HCT116 (cell line): ENCODE results near the gene CAPN3.

Experiments
- ATF3 ChIP-seq: IDR thresholded peaks from 2 replicates; pipeline ENCODE4 v1.6.1; 2012
- CTCF ChIP-seq, 3 experiments: fragments of 200-600 bp in 1 of 3; sonication (generic) in 1 of 3; IDR thresholded peaks in 2 of 3; conservative IDR thresholded peaks in 1 of 3; 2 replicates each; pipeline ENCODE4 v1.5.1; 2012 to 2017; ENCODE audit warnings: low read depth in 2 of 3, low read length in 2 of 3, antibody characterized with exemption in 1 of 3, borderline replicate concordance in 1 of 3, control low read depth in 1 of 3, mild to moderate bottlenecking in 1 of 3, mixed read lengths in 1 of 3, mixed run types in 1 of 3, moderate library complexity in 1 of 3; ENCODE audit not compliant: insufficient read depth in 1 of 3
- ELF1 ChIP-seq: IDR thresholded peaks from 2 replicates; pipeline ENCODE4 v1.6.1; 2012; ENCODE audit warnings: low read depth, borderline replicate concordance
- EZH2 ChIP-seq: fragments of 200-600 bp; sonication (generic); IDR thresholded peaks from 2 replicates; pipeline ENCODE4 v1.6.1; 2017; ENCODE audit warnings: antibody characterized with exemption, mixed run types
- EZH2phosphoT487 ChIP-seq: fragments of 200-600 bp; IDR thresholded peaks from 2 replicates; pipeline ENCODE4 v1.6.1; 2018; ENCODE audit warnings: antibody characterized with exemption, borderline replicate concordance
- MAX ChIP-seq: IDR thresholded peaks from 2 replicates; pipeline ENCODE4 v1.6.1; 2012
- POLR2A ChIP-seq: IDR thresholded peaks from 2 replicates; pipeline ENCODE4 v1.7.0; 2011; ENCODE audit warnings: borderline replicate concordance; ENCODE audit not compliant: insufficient read depth, insufficient read length; ENCODE audit errors: extremely low read depth
- POLR2AphosphoS5 ChIP-seq: IDR thresholded peaks from 2 replicates; pipeline ENCODE4 v1.6.1; 2011; ENCODE audit warnings: mild to moderate bottlenecking, low read depth, low read length, moderate library complexity
- RAD21 ChIP-seq: IDR thresholded peaks from 2 replicates; pipeline ENCODE4 v1.6.1; 2012; ENCODE audit warnings: low read depth, mild to moderate bottlenecking
- REST ChIP-seq: IDR thresholded peaks from 2 replicates; pipeline ENCODE4 v1.6.1; 2012; ENCODE audit warnings: low read depth
- SIN3A ChIP-seq: IDR thresholded peaks from 2 replicates; pipeline ENCODE4 v1.6.1; 2012; ENCODE audit warnings: low read depth
- YY1 ChIP-seq: IDR thresholded peaks from 2 replicates; pipeline ENCODE4 v1.6.1; 2011; ENCODE audit warnings: low read length, low read depth, moderate library complexity, mild to moderate bottlenecking; ENCODE audit not compliant: insufficient replicate concordance; ENCODE audit errors: extremely low read depth
- ZNF274 ChIP-seq: fragments of 200-500 bp; sonication (Bioruptor generic); IDR thresholded peaks from 2 replicates; pipeline ENCODE4 v1.6.1; 2014; ENCODE audit warnings: mild to moderate bottlenecking, low read depth, low read length, inconsistent platforms

- no peak for TF ChIP-seq CTCF (IDR thresholded peaks at IDR 0.05 in 2 of 3, conservative IDR thresholded peaks at IDR 0.05 in 1 of 3; ENCODE audit: borderline replicate concordance in 1 of 3, insufficient read depth in 1 of 3, low read depth in 2 of 3, low read length in 2 of 3)
- no peak for TF ChIP-seq POLR2A
- no peak for TF ChIP-seq MAX
- no peak for TF ChIP-seq POLR2AphosphoS5
- no peak for TF ChIP-seq ELF1
- no peak for TF ChIP-seq YY1
- no peak for TF ChIP-seq ATF3
- TF ChIP-seq EZH2, result no peak
- no peak for TF ChIP-seq EZH2phosphoT487
- no peak for TF ChIP-seq ZNF274
- TF ChIP-seq REST, result no peak
- no peak for TF ChIP-seq SIN3A
- TF ChIP-seq RAD21, result no peak
Measured at GRCh38 chr15:42359249-42359648, at the start of gene CAPN3.
